Liver (tissue), 9 donors: ENCODE results near the gene FLRT2. TPM values are rescaled to one million over a fixed set of nuclear protein-coding genes. Genes with fewer than 3 reads are reported as not detected.
A peak's percentile ranks its signal among the peaks of the same experiment; 100 is the strongest.

Source experiments
- DNase-seq: peaks from one replicate; pipeline ENCODE4 v3.0.0-alpha.2; 2017; ENCODE audit warnings: low spot score
- H3K27ac ChIP-seq, 2 donors: one replicate each; pipeline ENCODE4 v1.7.0; 2013; ENCODE audit warnings: inconsistent platforms in 2 of 2, low read length in 2 of 2, control low read depth in 1 of 2, low read depth in 1 of 2, mild to moderate bottlenecking in 1 of 2
- H3K27me3 ChIP-seq, 4 donors: one replicate each; pipeline versions ENCODE4 v1.6.1 to v1.7.0; 2013; ENCODE audit warnings: low read length in 3 of 4, inconsistent platforms in 1 of 4, mild to moderate bottlenecking in 1 of 4, moderate library complexity in 1 of 4; ENCODE audit not compliant: control insufficient read depth in 4 of 4, insufficient read depth in 4 of 4
- H3K36me3 ChIP-seq, 4 donors: one replicate each; pipeline versions ENCODE4 v1.6.1 to v1.7.0; 2013; ENCODE audit warnings: low read length in 3 of 4, mild to moderate bottlenecking in 3 of 4, low read depth in 1 of 4, moderate library complexity in 1 of 4; ENCODE audit not compliant: control insufficient read depth in 4 of 4, insufficient read depth in 3 of 4
- H3K4me1 ChIP-seq, 4 donors: one replicate each; pipeline versions ENCODE4 v1.6.1 to v1.7.0; 2013; ENCODE audit warnings: low read length in 3 of 4, mild to moderate bottlenecking in 3 of 4, moderate library complexity in 1 of 4; ENCODE audit not compliant: control insufficient read depth in 4 of 4, insufficient read depth in 4 of 4
- H3K4me3 ChIP-seq, 3 donors: one replicate each; pipeline versions ENCODE4 v1.6.1 to v1.7.0; 2013; ENCODE audit warnings: low read length in 3 of 3, control low read depth in 1 of 3, low read depth in 1 of 3, mild to moderate bottlenecking in 1 of 3
- H3K9ac ChIP-seq, 2 donors: one replicate each; pipeline ENCODE4 v1.7.0; 2013; ENCODE audit warnings: low read length in 2 of 2, mild to moderate bottlenecking in 2 of 2, moderate library complexity in 2 of 2, control low read depth in 1 of 2, low read depth in 1 of 2
- H3K9me3 ChIP-seq, 4 donors: one replicate each; pipeline versions ENCODE4 v1.6.1 to v1.7.0; 2013; ENCODE audit warnings: low read length in 3 of 4; ENCODE audit not compliant: control insufficient read depth in 4 of 4
- EGR1 ChIP-seq, 2 donors: IDR thresholded peaks; 2 replicates each; pipeline ENCODE4 v1.6.1; 2016 to 2018; ENCODE audit warnings: antibody characterized with exemption in 2 of 2, low read depth in 2 of 2
- FOXA1 ChIP-seq: IDR thresholded peaks from 2 replicates; pipeline ENCODE4 v1.6.1; 2016; ENCODE audit warnings: antibody characterized with exemption
- FOXA2 ChIP-seq: IDR thresholded peaks from 2 replicates; pipeline ENCODE4 v1.6.1; 2016; ENCODE audit warnings: antibody characterized with exemption
- GABPA ChIP-seq, 2 donors: IDR thresholded peaks in 1 of 2; conservative IDR thresholded peaks in 1 of 2; 2 replicates each; pipeline ENCODE4 v1.6.1; 2016; ENCODE audit warnings: antibody characterized with exemption in 2 of 2, mild to moderate bottlenecking in 1 of 2, moderate library complexity in 1 of 2
- HNF4A ChIP-seq, 2 donors: conservative IDR thresholded peaks; 2 replicates each; pipeline ENCODE4 v1.6.1; 2016; ENCODE audit warnings: antibody characterized with exemption in 2 of 2, mild to moderate bottlenecking in 2 of 2
- HNF4G ChIP-seq: IDR thresholded peaks from 2 replicates; pipeline ENCODE4 v1.6.1; 2016; ENCODE audit warnings: antibody characterized with exemption
- JUND ChIP-seq, 2 donors: IDR thresholded peaks; 2 replicates each; pipeline ENCODE4 v1.6.1; 2016; ENCODE audit warnings: antibody characterized with exemption in 2 of 2
- NR2F2 ChIP-seq: IDR thresholded peaks from 2 replicates; pipeline ENCODE4 v1.6.1; 2016; ENCODE audit warnings: antibody characterized with exemption
- RAD21 ChIP-seq, 2 donors: IDR thresholded peaks; 2 replicates each; pipeline ENCODE4 v1.6.1; 2016; ENCODE audit warnings: antibody characterized with exemption in 2 of 2, mild to moderate bottlenecking in 2 of 2
- SP1 ChIP-seq: IDR thresholded peaks from 2 replicates; pipeline ENCODE4 v1.6.1; 2018; ENCODE audit warnings: antibody characterized with exemption, mild to moderate bottlenecking
- TAF1 ChIP-seq: conservative IDR thresholded peaks from 2 replicates; pipeline ENCODE4 v1.6.1; 2016; ENCODE audit warnings: antibody characterized with exemption, mild to moderate bottlenecking
- YY1 ChIP-seq: IDR thresholded peaks from 2 replicates; pipeline ENCODE4 v1.6.1; 2016; ENCODE audit warnings: antibody characterized with exemption, mild to moderate bottlenecking
- WGBS: extraction: QIAGEN DNeasy Blood & Tissue Kit; methylation state at CpG from one replicate; pipeline ENCODE4 v1.1.7; 2013; 5-methylcytosine and 5-hydroxymethylcytosine counted together
- polyA plus RNA-seq, 2 donors: library from polyadenylated mRNA; stranded (reverse) in 1 of 2; unstranded in 1 of 2; fragments of 200-250 nt in 1 of 2; fragments of >200 nt in 1 of 2; fragmentation: Nextera tagmentation in 1 of 2; extraction: Ambion mirVana in 1 of 2; gene quantifications; one replicate each; pipeline versions ENCODE4 v1.2.1 to v1.2.3, GENCODE V29; 2013 to 2015
- total RNA-seq, 2 donors: library from RNA; depleted of rRNA; stranded (reverse); fragments of >200 nt; gene quantifications; one replicate each; pipeline ENCODE4 v1.2.3, GENCODE V29; 2014
- TF ChIP-seq, protein P1 (sequence below): IDR thresholded peaks from 2 replicates; pipeline ENCODE4 v1.6.1; 2016; ENCODE audit warnings: antibody characterized with exemption, mild to moderate bottlenecking
- TF ChIP-seq, protein P2 (sequence below): IDR thresholded peaks from 2 replicates; pipeline ENCODE4 v1.6.1; 2016; ENCODE audit warnings: antibody characterized with exemption
- TF ChIP-seq, protein P3 (sequence below): IDR thresholded peaks from 2 replicates; pipeline ENCODE4 v1.6.1; 2016; ENCODE audit warnings: antibody characterized with exemption
- TF ChIP-seq, protein P4 (sequence below): IDR thresholded peaks from 2 replicates; pipeline ENCODE4 v1.6.1; 2016; ENCODE audit warnings: antibody characterized with exemption
- donor health status: healthy.
- donor health status: healthy.
- donor health status: healthy.
- donor health status: healthy.
- donor health status: healthy.

The FLRT2 gene
- total and polyA plus RNA-seq, 4 donors = 0.90 to 8.2 (median 1.8) TPM

- Histone ChIP-seq H3K4me1 (peaks cover 11 to 42% (median 31%) of the 10 kb centered on the region in 4 donors), H3K36me3 (no peaks in the 10 kb centered on the region), H3K4me3 (peak overlapping the region in 1 of 3 donors; percentile 52), H3K27me3 (peaks cover 0 to 18% (median 7%) of the 10 kb centered on the region in 4 donors), H3K27ac (no peak overlapping the region), H3K9ac (no peak overlapping the region), H3K9me3 (no peaks in the 10 kb centered on the region)
- 10% methylated on average over 28 of the region's 28 CpGs for WGBS
- TF ChIP-seq, protein P1, sequence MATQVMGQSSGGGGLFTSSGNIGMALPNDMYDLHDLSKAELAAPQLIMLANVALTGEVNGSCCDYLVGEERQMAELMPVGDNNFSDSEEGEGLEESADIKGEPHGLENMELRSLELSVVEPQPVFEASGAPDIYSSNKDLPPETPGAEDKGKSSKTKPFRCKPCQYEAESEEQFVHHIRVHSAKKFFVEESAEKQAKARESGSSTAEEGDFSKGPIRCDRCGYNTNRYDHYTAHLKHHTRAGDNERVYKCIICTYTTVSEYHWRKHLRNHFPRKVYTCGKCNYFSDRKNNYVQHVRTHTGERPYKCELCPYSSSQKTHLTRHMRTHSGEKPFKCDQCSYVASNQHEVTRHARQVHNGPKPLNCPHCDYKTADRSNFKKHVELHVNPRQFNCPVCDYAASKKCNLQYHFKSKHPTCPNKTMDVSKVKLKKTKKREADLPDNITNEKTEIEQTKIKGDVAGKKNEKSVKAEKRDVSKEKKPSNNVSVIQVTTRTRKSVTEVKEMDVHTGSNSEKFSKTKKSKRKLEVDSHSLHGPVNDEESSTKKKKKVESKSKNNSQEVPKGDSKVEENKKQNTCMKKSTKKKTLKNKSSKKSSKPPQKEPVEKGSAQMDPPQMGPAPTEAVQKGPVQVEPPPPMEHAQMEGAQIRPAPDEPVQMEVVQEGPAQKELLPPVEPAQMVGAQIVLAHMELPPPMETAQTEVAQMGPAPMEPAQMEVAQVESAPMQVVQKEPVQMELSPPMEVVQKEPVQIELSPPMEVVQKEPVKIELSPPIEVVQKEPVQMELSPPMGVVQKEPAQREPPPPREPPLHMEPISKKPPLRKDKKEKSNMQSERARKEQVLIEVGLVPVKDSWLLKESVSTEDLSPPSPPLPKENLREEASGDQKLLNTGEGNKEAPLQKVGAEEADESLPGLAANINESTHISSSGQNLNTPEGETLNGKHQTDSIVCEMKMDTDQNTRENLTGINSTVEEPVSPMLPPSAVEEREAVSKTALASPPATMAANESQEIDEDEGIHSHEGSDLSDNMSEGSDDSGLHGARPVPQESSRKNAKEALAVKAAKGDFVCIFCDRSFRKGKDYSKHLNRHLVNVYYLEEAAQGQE = no peak
- TF ChIP-seq SP1 (no peak), HNF4A (conservative IDR thresholded peaks at IDR 0.05) (no peak), FOXA1 (no peak)
- no peak for DNase-seq
These were observed 4.7 kb downstream of the FLRT2 start for GRCh38 chr14:85534458-85535293.

- Histone ChIP-seq H3K27ac (no peak overlapping the region), H3K36me3 (no peaks in the 10 kb centered on the region), H3K4me3 (no peak overlapping the region), H3K4me1 (peaks cover 10 to 35% (median 25%) of the 10 kb centered on the region in 4 donors), H3K9ac (no peak overlapping the region), H3K9me3 (no peaks in the 10 kb centered on the region), H3K27me3 (peaks cover 0 to 12% (median 6%) of the 10 kb centered on the region in 4 donors)
- no peak for DNase-seq
- 46% methylated on average over 6 of the region's 6 CpGs for WGBS
- TF ChIP-seq YY1 (no peak), EGR1 (IDR thresholded peaks at IDR 0.05; ENCODE audit: low read depth in 2 of 2) (no peak), TAF1 (no peak), FOXA2 (no peak), FOXA1 (no peak), GABPA (IDR thresholded peaks at IDR 0.05 in 1 of 2, conservative IDR thresholded peaks at IDR 0.05 in 1 of 2) (no peak), HNF4A (conservative IDR thresholded peaks at IDR 0.05) (no peak), RAD21 (IDR thresholded peaks at IDR 0.05) (no peak), HNF4G (no peak), NR2F2 (no peak), JUND (IDR thresholded peaks at IDR 0.05) (no peak)
- TF ChIP-seq, protein P1 = no peak
- TF ChIP-seq, protein P2, sequence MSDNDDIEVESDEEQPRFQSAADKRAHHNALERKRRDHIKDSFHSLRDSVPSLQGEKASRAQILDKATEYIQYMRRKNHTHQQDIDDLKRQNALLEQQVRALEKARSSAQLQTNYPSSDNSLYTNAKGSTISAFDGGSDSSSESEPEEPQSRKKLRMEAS = no peak
- TF ChIP-seq, protein P3, sequence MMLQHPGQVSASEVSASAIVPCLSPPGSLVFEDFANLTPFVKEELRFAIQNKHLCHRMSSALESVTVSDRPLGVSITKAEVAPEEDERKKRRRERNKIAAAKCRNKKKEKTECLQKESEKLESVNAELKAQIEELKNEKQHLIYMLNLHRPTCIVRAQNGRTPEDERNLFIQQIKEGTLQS = no peak
- TF ChIP-seq, protein P4, sequence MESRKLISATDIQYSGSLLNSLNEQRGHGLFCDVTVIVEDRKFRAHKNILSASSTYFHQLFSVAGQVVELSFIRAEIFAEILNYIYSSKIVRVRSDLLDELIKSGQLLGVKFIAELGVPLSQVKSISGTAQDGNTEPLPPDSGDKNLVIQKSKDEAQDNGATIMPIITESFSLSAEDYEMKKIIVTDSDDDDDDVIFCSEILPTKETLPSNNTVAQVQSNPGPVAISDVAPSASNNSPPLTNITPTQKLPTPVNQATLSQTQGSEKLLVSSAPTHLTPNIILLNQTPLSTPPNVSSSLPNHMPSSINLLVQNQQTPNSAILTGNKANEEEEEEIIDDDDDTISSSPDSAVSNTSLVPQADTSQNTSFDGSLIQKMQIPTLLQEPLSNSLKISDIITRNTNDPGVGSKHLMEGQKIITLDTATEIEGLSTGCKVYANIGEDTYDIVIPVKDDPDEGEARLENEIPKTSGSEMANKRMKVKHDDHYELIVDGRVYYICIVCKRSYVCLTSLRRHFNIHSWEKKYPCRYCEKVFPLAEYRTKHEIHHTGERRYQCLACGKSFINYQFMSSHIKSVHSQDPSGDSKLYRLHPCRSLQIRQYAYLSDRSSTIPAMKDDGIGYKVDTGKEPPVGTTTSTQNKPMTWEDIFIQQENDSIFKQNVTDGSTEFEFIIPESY = no peak
These were observed 5.4 kb downstream of the FLRT2 start for GRCh38 chr14:85535321-85535720.
